ENCODE measurements around the gene MTMR10.

The MTMR10 gene
- 36.5 to 43.8 reads per million in 2 donors for total RNA-seq

- peak; percentile 54 to 86 (median 62) for DNase-seq
These were observed at the start of gene MTMR10 for GRCh38 chr15:30991255-30992235. MTMR10 (minus strand) TSS chr15:30991628; CDS start chr15:30991506, 122 bp downstream.

- no peak for DNase-seq
These were observed 49.2 kb upstream of the MTMR10 start for GRCh38 chr15:31040611-31041010.

- no peak for DNase-seq
These were observed 48.5 kb upstream of the MTMR10 start for GRCh38 chr15:31039961-31040360.

GRCh38 chr15:31037731-31038477, 46.5 kb upstream of the MTMR10 start:
- DNase-seq = no peak

- no peak for DNase-seq
These were observed 45.4 kb upstream of the MTMR10 start for GRCh38 chr15:31036783-31037182.

- DNase-seq = no peak
These were observed 44.2 kb upstream of the MTMR10 start for GRCh38 chr15:31035610-31036009.

GRCh38 chr15:31034152-31034551, 42.7 kb upstream of the MTMR10 start:
- DNase-seq = no peak

- DNase-seq = no peak
These were observed 41.5 kb upstream of the MTMR10 start for GRCh38 chr15:31032961-31033371.

GRCh38 chr15:31031471-31032067, 40.1 kb upstream of the MTMR10 start:
- DNase-seq = no peak

- DNase-seq = no peak
These were observed 36.6 kb upstream of the MTMR10 start for GRCh38 chr15:31027910-31028578.

- DNase-seq = no peak
These were observed 34.6 kb upstream of the MTMR10 start for GRCh38 chr15:31025996-31026395.

- no peak for DNase-seq
These were observed 33.6 kb upstream of the MTMR10 start for GRCh38 chr15:31024979-31025378.

- no peak for DNase-seq
These were observed 32.9 kb upstream of the MTMR10 start for GRCh38 chr15:31024330-31024729.

GRCh38 chr15:31023841-31024240, 32.4 kb upstream of the MTMR10 start:
- DNase-seq = no peak

GRCh38 chr15:31021067-31021665, 29.7 kb upstream of the MTMR10 start:
- no peak for DNase-seq

- DNase-seq = no peak
These were observed 29.1 kb upstream of the MTMR10 start for GRCh38 chr15:31020542-31020941.

- DNase-seq = no peak
These were observed 28.6 kb upstream of the MTMR10 start for GRCh38 chr15:31019986-31020385.

- no peak for DNase-seq
These were observed 25.9 kb upstream of the MTMR10 start for GRCh38 chr15:31017311-31017710.

GRCh38 chr15:31016446-31016915, 25.1 kb upstream of the MTMR10 start:
- DNase-seq = no peak

- no peak for DNase-seq
These were observed 23.1 kb upstream of the MTMR10 start for GRCh38 chr15:31014608-31014925.

- peak in 1 of 5 experiments; percentile 21 for DNase-seq
These were observed 22.6 kb upstream of the MTMR10 start for GRCh38 chr15:31013863-31014607.

All from T-helper 2 cell (primary cell).